Nephron progenitor cell (in vitro differentiated cells): ENCODE results near the gene HNF4A.

ENCODE experiments used
- DNase-seq: peaks from one replicate; pipeline ENCODE4 v3.0.0; 2021
- H3K27ac Mint-ChIP-seq: 2 replicates; pipeline ENCODE4 v1.8.0; 2021; ENCODE audit warnings: mild to moderate bottlenecking, moderate library complexity, mixed read lengths
- H3K27me3 Mint-ChIP-seq: 2 replicates; pipeline ENCODE4 v1.8.0; 2021; ENCODE audit warnings: mild to moderate bottlenecking, low read depth, mixed read lengths; ENCODE audit not compliant: poor library complexity
- H3K36me3 Mint-ChIP-seq: 2 replicates; pipeline ENCODE4 v1.8.0; 2021; ENCODE audit warnings: low read depth, mixed read lengths
- H3K4me1 Mint-ChIP-seq: 2 replicates; pipeline ENCODE4 v1.8.0; 2021; ENCODE audit warnings: mixed read lengths
- H3K4me3 Mint-ChIP-seq: 2 replicates; pipeline ENCODE4 v1.8.0; 2021; ENCODE audit warnings: mild to moderate bottlenecking, moderate library complexity, mixed read lengths
- H3K9me3 Mint-ChIP-seq: 2 replicates; pipeline ENCODE4 v1.8.0; 2021; ENCODE audit warnings: mild to moderate bottlenecking, moderate library complexity, mixed read lengths
- TF ChIP-seq, protein P1 (sequence below): fragments of 200-600 bp; sonication (generic); IDR thresholded peaks from 2 replicates; pipeline ENCODE4 v1.5.0; 2021; ENCODE audit warnings: antibody characterized with exemption

The HNF4A gene

DNA sequence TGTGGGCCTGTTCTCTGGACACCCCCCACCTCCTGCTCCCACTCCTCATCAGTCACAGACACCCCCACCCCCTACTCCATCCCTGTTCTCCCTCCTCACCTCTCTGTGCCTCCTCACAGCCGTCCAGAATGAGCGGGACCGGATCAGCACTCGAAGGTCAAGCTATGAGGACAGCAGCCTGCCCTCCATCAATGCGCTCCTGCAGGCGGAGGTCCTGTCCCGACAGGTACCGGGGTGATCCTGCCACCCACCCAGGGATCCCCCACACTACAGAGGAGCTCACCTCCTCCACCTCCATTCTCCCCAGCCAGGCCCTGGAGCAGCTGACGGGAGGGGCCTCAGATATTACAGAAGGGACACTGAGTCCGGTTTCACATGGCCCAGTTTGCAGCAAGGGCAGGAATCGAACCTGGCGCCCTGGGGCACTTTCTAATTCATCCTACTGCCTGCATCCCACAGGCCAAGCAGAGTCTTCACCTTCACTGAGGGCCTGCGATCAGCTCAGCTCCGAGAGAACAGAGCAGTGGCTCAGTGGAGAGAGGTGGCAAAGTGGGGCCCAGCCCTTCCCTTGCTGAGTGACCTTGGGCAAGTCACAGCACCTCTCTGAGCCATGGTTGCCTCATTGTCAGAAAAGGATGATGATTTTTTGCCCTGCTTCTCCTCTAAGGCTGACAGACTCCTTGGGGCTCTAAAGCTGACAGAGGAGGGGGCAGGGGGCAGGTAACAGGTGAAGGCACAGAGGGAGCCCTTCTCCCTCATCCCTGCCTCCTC, 58.3 kb downstream of the HNF4A start:
- no peaks in the 10 kb centered on the region for H3K9me3 Mint-ChIP-seq
- peaks cover 12% of the 10 kb centered on the region for H3K4me1 Mint-ChIP-seq
- H3K36me3 Mint-ChIP-seq: no peaks in the 10 kb centered on the region
- peaks cover 7% of the 10 kb centered on the region for H3K27me3 Mint-ChIP-seq
- H3K27ac Mint-ChIP-seq: no peak overlapping the region
- TF ChIP-seq, protein P1, sequence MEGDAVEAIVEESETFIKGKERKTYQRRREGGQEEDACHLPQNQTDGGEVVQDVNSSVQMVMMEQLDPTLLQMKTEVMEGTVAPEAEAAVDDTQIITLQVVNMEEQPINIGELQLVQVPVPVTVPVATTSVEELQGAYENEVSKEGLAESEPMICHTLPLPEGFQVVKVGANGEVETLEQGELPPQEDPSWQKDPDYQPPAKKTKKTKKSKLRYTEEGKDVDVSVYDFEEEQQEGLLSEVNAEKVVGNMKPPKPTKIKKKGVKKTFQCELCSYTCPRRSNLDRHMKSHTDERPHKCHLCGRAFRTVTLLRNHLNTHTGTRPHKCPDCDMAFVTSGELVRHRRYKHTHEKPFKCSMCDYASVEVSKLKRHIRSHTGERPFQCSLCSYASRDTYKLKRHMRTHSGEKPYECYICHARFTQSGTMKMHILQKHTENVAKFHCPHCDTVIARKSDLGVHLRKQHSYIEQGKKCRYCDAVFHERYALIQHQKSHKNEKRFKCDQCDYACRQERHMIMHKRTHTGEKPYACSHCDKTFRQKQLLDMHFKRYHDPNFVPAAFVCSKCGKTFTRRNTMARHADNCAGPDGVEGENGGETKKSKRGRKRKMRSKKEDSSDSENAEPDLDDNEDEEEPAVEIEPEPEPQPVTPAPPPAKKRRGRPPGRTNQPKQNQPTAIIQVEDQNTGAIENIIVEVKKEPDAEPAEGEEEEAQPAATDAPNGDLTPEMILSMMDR: no peak
- no peak for DNase-seq
- no peak overlapping the region for H3K4me3 Mint-ChIP-seq

DNA sequence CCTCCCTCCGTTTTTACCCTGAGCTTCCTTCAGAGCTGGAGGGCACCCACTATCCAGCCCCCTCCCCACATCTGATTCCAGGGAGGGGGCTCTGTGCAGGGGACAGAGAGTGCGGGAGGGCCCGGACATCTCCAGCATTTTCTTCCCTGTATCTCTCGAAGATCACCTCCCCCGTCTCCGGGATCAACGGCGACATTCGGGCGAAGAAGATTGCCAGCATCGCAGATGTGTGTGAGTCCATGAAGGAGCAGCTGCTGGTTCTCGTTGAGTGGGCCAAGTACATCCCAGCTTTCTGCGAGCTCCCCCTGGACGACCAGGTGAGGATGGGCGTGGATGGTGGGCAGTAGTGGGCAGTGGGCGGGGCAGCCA, 58.8 kb downstream of the HNF4A start:
- TF ChIP-seq, protein P1: no peak
- Mint-ChIP-seq H3K27ac (no peak overlapping the region), H3K4me1 (peaks cover 9% of the 10 kb centered on the region), H3K9me3 (no peaks in the 10 kb centered on the region), H3K4me3 (no peak overlapping the region), H3K36me3 (no peaks in the 10 kb centered on the region), H3K27me3 (peaks cover 7% of the 10 kb centered on the region)
- DNase-seq: no peak

DNA sequence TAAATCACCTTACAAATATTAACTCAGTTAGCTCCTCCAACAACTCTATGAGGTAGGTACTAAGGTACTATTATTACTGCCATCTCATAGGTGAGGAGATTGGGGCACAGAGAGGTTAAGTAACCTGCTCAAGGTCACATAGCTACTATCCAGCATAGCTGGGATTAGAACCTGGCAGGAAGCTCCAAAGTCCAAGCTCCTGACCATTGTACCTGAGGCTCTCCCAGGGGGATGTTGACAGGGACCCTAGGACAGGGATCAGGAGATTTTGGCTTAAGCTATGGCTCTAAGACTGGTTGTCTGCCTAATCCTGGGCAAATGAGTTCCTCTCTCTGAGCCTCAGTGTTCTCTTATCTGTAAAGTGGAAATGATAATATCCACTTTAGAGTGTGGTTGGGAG, 59.3 kb downstream of the HNF4A start:
- H3K4me3 Mint-ChIP-seq: no peak overlapping the region
- no peak for DNase-seq
- peaks cover 8% of the 10 kb centered on the region for H3K27me3 Mint-ChIP-seq
- TF ChIP-seq, protein P1: no peak
- no peaks in the 10 kb centered on the region for H3K9me3 Mint-ChIP-seq
- H3K4me1 Mint-ChIP-seq: peaks cover 9% of the 10 kb centered on the region
- peak overlapping the region; percentile 24 for H3K27ac Mint-ChIP-seq
- no peaks in the 10 kb centered on the region for H3K36me3 Mint-ChIP-seq

DNA sequence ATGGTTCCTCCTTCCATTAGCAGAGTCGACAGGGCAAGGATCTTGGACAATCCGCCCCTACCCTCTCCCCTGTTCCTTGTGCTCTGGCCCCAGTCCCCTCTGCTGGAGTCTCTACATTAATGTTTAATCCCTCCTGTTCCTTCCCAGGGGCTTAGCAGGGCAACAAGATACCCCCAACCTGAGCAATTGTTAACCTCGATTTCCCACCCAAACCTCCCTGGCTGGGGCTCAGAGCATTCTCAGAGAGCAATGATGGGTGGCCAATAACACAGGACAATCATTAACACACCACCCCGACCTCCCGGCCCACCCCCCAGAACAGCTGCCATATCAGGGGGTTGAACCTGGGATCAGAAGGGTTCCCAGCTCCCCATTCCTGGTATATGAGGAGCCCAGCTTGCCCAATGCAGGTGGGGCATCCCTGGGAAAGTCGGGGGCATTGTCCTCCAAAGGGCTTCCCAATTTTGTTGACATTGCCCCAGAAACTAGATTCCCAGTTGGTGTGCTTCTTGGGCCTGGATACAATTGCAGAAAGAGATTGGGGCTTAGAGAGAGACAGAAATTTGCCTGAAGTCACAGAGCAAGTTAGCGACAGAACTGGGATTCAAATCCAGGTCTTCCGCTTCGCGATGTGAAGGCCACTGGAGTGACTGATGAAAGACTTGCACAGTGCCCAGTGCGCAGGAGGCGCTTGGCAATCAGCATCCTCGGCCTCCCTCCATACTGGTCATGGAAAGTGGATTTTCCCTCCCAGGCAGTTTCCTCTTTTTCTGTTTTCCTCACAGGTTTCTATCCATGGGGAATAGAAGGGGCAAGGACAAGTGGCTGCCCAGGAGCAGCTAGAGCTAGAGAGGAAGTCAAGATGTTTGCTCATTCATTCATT, 60.6 kb downstream of the HNF4A start:
- Mint-ChIP-seq H3K27me3 (peaks cover 14% of the 10 kb centered on the region), H3K4me1 (peaks cover 9% of the 10 kb centered on the region), H3K4me3 (no peak overlapping the region), H3K27ac (no peak overlapping the region), H3K9me3 (no peaks in the 10 kb centered on the region), H3K36me3 (no peaks in the 10 kb centered on the region)
- TF ChIP-seq, protein P1: no peak
- DNase-seq: no peak

DNA sequence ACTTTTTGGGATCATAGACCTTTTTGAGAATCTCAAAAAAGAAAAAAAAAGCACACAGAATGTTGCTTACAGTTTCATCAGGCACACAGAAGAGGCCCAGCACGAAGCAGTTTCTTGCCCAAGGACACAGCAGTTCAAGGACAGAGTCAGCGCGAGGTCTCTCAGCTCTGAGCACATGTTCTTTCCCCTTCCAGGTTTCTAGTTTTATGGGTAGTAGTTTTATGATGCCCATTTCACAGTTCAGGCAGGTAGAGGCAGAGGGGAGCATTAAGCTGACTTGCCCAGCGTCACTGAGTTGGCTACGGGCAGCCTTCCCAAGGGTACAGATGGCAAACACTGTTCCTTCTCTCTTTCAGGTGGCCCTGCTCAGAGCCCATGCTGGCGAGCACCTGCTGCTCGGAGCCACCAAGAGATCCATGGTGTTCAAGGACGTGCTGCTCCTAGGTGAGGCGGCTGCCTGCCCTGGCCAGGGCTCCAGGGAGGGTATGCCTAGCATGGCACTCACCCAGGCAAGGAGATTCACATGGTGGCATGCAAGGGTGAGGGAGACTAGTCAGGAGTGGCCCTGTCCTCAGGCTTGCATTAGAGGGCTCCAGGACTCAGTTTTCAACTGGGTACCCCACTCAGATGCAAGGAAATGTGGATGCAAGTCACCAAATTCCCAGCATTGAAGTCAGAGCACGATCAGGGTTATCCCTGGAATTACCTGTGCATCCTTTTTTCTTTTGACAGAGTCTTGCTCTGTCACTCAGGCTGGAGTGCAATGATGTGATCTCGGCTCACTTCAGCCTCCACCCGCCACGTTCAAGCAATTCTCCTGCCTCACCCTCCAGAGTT, 62.8 kb downstream of the HNF4A start:
- Mint-ChIP-seq H3K27ac (no peak overlapping the region), H3K36me3 (no peaks in the 10 kb centered on the region), H3K4me1 (no peaks in the 10 kb centered on the region), H3K4me3 (no peak overlapping the region), H3K9me3 (no peaks in the 10 kb centered on the region), H3K27me3 (peaks cover 10% of the 10 kb centered on the region)
- TF ChIP-seq, protein P1: no peak
- DNase-seq: no peak
